Esophagus (tissue), 2 donors: ENCODE results near the gene RCN1. TPM values are rescaled to one million over a fixed set of nuclear protein-coding genes. Genes with fewer than 3 reads are reported as not detected.

Experiments
- H3K27ac ChIP-seq, 2 donors: one replicate each; pipeline ENCODE4 v1.5.1; 2013; ENCODE audit warnings: low read depth in 2 of 2, mild to moderate bottlenecking in 2 of 2, inconsistent platforms in 1 of 2, low read length in 1 of 2, moderate library complexity in 1 of 2
- H3K27me3 ChIP-seq, 2 donors: one replicate each; pipeline ENCODE4 v1.6.1; 2013; ENCODE audit warnings: low read length in 2 of 2, control low read depth in 1 of 2, mild to moderate bottlenecking in 1 of 2; ENCODE audit not compliant: insufficient read depth in 2 of 2, control insufficient read depth in 1 of 2
- H3K36me3 ChIP-seq, 2 donors: one replicate each; pipeline ENCODE4 v1.6.1; 2013; ENCODE audit warnings: low read length in 1 of 2; ENCODE audit not compliant: control insufficient read depth in 2 of 2, insufficient read depth in 2 of 2
- H3K4me1 ChIP-seq, 2 donors: one replicate each; pipeline ENCODE4 v1.6.1; 2013; ENCODE audit warnings: low read length in 1 of 2; ENCODE audit not compliant: control insufficient read depth in 2 of 2, insufficient read depth in 2 of 2
- H3K4me3 ChIP-seq, 2 donors: one replicate each; pipeline ENCODE4 v1.5.1; 2013; ENCODE audit warnings: low read length in 2 of 2, mild to moderate bottlenecking in 2 of 2, low read depth in 1 of 2, moderate library complexity in 1 of 2
- H3K9me3 ChIP-seq, 2 donors: one replicate each; pipeline ENCODE4 v1.6.1; 2013; ENCODE audit warnings: mild to moderate bottlenecking in 2 of 2, low read depth in 1 of 2, low read length in 1 of 2, moderate library complexity in 1 of 2; ENCODE audit not compliant: control insufficient read depth in 2 of 2, insufficient read depth in 1 of 2
- WGBS, 2 donors: extraction: QIAGEN DNeasy Blood & Tissue Kit; methylation state at CpG; one replicate each; pipeline ENCODE4 v1.1.7; 2013; 5-methylcytosine and 5-hydroxymethylcytosine counted together
- polyA plus RNA-seq, 2 donors: library from polyadenylated mRNA; stranded (reverse); fragments of 200-250 nt; gene quantifications; one replicate each; pipeline ENCODE4 v1.2.3, GENCODE V29; 2013
- donor health status: healthy with polysubstance abuse.
- donor health status: Bipolar disorder and iron deficiency.

RCN1 gene
- polyA plus RNA-seq, 2 donors = 23.5 to 26.6 TPM

DNA sequence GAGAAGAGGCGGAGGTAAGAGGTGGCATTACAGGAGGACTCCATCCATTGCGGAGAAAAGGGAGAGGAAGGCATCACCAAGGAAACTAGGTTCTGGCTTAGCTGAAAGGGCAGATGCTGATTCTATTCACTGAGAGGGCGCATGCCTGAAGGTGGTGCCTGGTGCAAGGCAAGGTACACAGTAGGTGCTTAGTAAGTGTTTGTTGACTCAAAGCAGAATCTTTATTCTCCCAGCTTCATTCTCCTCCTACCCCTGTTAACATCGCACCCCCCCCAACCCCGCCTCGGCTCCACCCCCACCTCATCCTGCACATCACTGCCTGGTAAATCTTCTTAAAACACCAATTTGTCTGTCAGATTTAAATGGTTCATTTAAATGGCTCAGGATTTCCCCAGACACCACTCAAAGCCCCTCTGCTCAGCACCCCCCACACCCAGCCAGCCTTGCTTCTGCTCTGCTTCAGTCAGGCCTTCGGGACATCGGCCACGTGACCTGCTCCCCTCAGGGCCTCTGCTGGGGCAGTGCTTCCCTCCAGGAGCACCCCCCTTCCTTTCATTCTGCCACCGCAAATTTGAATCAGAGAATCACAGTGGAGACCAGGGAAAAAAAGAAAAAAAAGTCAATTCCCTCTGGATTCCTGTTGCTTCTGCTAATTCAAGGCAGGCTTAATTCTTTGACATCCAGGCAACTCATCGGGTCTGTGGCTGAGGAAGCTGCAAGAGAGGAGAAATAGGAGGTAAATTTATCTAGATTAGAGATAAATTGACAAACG, 17.8 kb upstream of the RCN1 start:
- Histone ChIP-seq H3K36me3 (no peaks in the 10 kb centered on the region), H3K27ac (no peak overlapping the region), H3K27me3 (no peaks in the 10 kb centered on the region), H3K4me3 (no peak overlapping the region), H3K4me1 (no peaks in the 10 kb centered on the region), H3K9me3 (no peaks in the 10 kb centered on the region)
- WGBS, 2 donors = 64 to 70% methylated on average over 12 of the region's 12 CpGs

DNA sequence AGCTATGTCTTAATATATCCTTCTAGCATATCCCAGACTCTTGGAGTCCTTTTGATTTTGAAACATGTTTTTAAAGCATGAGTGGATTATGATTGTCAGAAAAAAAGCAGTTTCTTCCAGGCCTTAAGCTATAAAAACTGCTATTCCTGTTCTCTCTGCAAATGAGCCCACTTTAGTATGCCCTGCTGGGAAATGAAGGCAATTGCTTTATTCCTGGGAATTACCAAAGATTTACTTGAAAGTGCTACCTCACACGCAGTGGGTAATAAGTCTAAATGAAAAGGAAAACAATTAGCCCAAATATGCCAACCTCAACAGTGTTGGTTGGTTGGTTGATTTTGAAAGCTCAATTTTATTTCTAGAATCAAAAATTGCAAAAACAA, 17.2 kb upstream of the RCN1 start:
- H3K27me3 ChIP-seq = no peaks in the 10 kb centered on the region
- no peaks in the 10 kb centered on the region for H3K9me3 ChIP-seq
- H3K4me3 ChIP-seq = no peak overlapping the region
- H3K4me1 ChIP-seq = no peaks in the 10 kb centered on the region
- H3K27ac ChIP-seq = no peak overlapping the region
- H3K36me3 ChIP-seq = no peaks in the 10 kb centered on the region
- 88 to 91% methylated on average over 1 of the region's 1 CpG for WGBS, 2 donors

DNA sequence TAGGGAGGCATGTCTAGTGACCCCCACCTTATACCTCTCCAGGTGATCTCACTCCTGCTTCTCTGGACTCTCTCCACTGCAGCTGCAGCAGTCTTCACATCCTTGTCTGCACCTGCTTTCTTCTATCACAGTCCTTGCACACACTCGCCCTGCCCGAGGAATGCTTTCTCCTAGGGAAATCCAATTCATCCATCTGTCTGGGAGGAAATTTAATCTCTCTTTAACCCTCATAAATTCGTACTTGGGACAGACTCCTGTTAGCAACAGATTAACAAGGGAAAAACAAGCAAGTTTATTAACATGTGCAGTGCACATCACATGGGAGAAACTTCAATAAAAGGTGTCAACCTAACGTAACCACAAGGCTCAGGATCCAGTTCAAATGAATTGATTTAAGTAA, 11.3 kb upstream of the RCN1 start:
- Histone ChIP-seq H3K27me3 (no peaks in the 10 kb centered on the region), H3K4me3 (no peak overlapping the region), H3K36me3 (no peaks in the 10 kb centered on the region), H3K4me1 (no peaks in the 10 kb centered on the region), H3K27ac (no peak overlapping the region), H3K9me3 (no peaks in the 10 kb centered on the region)
- 71% methylated on average over 4 of the region's 4 CpGs for WGBS, 2 donors

DNA sequence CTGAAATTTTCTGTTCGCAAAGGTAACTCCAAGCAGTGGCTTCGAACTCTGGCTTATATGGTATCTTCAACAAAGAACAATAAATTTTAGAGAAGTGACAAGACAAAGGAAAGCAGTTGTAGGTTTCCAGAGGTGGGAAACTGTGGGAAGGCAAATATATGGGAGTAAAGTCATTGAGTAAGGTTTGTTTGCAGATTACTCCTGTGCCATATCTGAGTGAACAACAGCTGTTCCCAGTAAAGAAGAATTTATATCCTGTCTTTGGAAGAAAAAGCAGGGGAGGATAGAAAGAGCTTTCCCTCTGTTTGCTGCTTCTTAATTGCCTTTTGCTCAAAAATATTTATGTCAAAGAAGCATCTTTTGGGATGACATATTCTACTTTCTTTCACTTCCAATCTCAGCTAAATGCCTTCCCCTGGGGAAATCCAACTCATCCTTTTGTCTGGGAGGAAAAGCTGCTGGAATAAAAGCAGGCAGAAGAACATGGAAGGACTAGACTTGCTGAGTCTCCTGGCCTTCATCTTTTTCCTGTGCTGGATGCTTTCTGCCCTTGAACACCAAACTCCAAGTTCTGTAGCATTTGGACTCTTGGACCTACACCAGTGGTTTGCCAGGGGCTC, 10.4 kb upstream of the RCN1 start:
- Histone ChIP-seq H3K36me3 (no peaks in the 10 kb centered on the region), H3K27ac (no peak overlapping the region), H3K27me3 (no peaks in the 10 kb centered on the region), H3K4me3 (no peak overlapping the region), H3K9me3 (no peaks in the 10 kb centered on the region), H3K4me1 (no peaks in the 10 kb centered on the region)
- WGBS, 2 donors = 87 to 90% methylated on average over 2 of the region's 2 CpGs

DNA sequence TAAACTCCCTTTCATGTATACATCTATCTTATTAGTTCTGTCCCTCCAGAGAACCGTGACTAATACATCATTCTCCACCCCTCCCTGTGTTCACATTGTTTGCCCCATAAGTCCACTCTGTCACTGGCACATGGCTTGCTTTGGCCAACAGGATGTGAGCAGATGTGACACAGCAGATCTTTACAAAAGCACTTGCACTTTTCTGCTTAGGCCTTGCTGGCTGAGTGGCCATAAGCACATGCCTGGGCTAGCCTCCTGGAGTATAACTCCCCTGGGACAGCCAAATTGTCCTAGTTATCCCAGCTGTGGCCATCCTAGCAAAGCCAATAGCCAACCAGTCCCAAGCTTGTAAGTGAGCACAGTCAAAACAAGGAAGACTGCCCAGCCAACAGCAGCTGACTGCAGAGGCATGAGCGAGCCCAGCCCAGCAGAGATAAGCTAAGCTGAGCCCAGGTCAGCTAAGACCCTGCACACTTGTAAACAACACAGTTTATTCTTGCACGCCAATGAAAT, 9.7 kb upstream of the RCN1 start:
- H3K27me3 ChIP-seq = no peaks in the 10 kb centered on the region
- no peaks in the 10 kb centered on the region for H3K4me1 ChIP-seq
- H3K36me3 ChIP-seq = no peaks in the 10 kb centered on the region
- WGBS, 2 donors = 53 to 63% methylated on average over 3 of the region's 3 CpGs
- H3K27ac ChIP-seq = no peak overlapping the region
- no peaks in the 10 kb centered on the region for H3K9me3 ChIP-seq
- no peak overlapping the region for H3K4me3 ChIP-seq

DNA sequence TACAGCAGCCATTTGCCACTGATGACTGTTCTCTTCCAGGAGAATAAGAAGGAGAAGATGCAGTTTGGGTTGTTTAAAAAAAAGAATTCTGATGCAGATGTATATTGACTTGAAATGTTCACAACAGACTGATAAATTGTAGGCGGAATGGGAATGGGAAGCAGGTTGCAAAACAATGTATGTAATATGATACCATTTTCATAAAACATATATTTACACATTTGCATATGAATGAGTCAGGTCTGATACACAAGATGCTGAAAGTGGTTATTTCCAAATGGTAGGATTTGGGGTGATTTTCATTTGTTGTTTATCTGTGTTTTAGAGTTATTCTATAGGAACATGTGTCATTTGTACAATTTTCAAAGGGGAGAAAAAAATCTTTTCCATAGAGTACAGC, 9.0 kb upstream of the RCN1 start:
- Histone ChIP-seq H3K4me3 (no peak overlapping the region), H3K36me3 (no peaks in the 10 kb centered on the region), H3K27ac (no peak overlapping the region), H3K27me3 (no peaks in the 10 kb centered on the region), H3K4me1 (no peaks in the 10 kb centered on the region), H3K9me3 (no peaks in the 10 kb centered on the region)
- 90 to 91% methylated on average over 1 of the region's 1 CpG for WGBS, 2 donors

DNA sequence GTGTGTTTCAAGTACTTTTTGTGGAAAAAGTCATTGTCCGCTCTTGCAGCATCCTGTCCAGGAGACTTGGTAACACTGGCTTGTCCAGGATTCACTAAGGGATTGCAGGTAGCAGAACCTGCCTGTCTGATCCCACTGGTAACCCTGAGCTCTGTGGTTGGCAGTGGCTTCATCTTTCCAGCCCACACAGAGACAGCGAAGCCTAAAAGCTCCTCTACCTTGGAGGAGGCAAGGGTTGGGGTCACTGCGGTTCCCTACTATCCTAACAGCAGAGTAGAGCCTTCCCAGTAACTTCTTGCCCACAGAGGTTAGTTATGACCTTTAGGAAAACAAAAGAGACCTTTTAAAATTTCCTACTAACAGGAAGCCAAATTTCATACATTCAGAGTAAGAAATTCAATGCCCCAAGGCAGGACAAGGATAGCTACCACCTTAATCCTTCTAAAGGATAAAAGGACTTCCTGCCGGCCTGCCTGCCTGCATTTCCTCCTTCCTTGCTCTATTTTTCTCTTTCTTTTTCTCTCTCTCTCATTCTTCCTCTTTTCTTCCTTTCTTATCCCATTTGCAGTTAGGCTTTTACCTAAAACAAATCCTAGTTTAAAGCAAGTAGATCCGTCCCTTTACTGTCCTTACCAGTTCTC, 8.4 kb upstream of the RCN1 start:
- Histone ChIP-seq H3K4me3 (no peak overlapping the region), H3K27ac (no peak overlapping the region), H3K36me3 (no peaks in the 10 kb centered on the region), H3K27me3 (no peaks in the 10 kb centered on the region), H3K4me1 (no peaks in the 10 kb centered on the region), H3K9me3 (no peaks in the 10 kb centered on the region)
- 79 to 81% methylated on average over 5 of the region's 5 CpGs for WGBS, 2 donors

DNA sequence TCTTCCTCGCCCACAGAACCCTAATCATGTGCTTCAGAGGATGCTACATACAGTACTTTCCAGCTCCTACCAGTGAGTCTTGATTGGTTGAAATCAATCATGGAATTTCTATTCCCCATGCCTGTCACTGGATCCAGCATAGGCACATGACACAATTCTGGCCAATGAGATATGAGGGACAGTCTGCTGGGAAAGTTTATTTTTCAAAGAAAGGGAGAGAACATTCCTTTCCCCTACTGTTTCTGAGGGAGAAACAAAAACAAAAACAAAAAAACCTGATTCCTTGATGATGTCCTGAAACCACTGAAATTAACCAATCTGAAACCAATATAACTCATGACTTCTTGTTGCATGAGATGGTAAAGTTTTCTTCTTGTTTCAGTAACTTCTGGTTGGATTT, 3.3 kb upstream of the RCN1 start:
- H3K9me3 ChIP-seq = no peaks in the 10 kb centered on the region
- H3K4me1 ChIP-seq = peaks cover 0 to 2% of the 10 kb centered on the region in 2 donors
- WGBS, 2 donors = 81 to 92% methylated on average over 1 of the region's 1 CpG
- H3K36me3 ChIP-seq = no peaks in the 10 kb centered on the region
- H3K27me3 ChIP-seq = no peaks in the 10 kb centered on the region
- no peak overlapping the region for H3K27ac ChIP-seq
- H3K4me3 ChIP-seq = no peak overlapping the region

DNA sequence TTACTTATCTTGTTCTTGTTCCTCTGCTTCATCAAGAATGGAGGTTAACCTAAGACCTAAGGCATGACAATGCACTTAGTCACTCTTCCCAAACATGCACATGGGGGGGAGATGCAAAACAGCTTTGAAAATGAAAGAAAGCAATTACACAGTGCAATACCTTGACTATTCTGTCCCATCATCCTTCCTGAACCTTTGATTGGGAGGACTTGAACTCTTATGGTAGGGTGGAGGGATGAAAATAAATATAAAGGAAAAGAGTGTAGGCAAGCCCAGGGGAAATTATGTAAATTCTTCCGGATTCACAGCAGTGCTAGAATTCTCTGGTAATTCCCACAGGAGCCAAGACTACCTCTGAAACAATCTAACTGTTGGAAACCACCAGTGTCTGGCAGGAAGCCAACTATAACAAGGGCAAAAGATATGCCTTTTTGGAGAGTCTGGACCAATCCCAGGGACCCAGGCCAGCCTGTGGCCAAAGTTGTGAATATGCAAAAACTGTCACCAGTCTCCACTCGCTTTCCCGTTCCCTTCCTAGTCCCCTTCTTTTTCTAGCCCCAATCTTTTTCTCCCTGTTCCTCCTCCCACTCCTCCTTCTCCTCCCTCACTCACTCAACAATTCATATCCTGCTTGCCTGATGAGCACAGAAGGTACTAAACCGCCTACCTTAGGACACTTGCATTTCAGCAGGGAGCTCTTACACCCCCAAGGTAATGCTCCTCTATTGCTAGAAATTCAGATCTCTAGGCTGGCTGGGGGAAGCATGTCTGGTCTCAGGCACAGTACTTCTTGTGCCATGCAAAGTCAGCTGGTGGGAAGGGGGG, 2.5 kb upstream of the RCN1 start:
- no peaks in the 10 kb centered on the region for H3K36me3 ChIP-seq
- H3K4me3 ChIP-seq = no peak overlapping the region
- no peak overlapping the region for H3K27ac ChIP-seq
- peaks cover 0 to 2% of the 10 kb centered on the region in 2 donors for H3K4me1 ChIP-seq
- H3K27me3 ChIP-seq = no peaks in the 10 kb centered on the region
- no peaks in the 10 kb centered on the region for H3K9me3 ChIP-seq
- 25 to 29% methylated on average over 4 of the region's 4 CpGs for WGBS, 2 donors
